K562 (cell line): ENCODE data around the gene SLC35F5. TPM values are rescaled to one million over a fixed set of nuclear protein-coding genes. Genes with fewer than 3 reads are reported as not detected.

Experiments used
- ATAC-seq: fragments of 200-7000 bp; cut with Tn5 transposase; 3 replicates; pipeline ENCODE4 v1.9.1; 2020; ENCODE audit warnings: moderate library complexity
- BruUV-seq: library from RNA; stranded (reverse); fragments of 400-500 nt; replicated peaks from 2 replicates; lab custom pipeline; 2021; lab: Mats Ljungman, UMichigan
- CTCF ChIA-PET: fragments of 300-600 bp; formaldehyde crosslinking; extraction: SDS; loops from one replicate; lab custom pipeline; 2021; ENCODE audit warnings: low intra/inter-chr PET ratio; lab: Yijun Ruan, JAX
- POLR2A ChIA-PET: fragments of 300-600, 350-650 bp; sonication (Branson Sonifier 250); formaldehyde crosslinking; extraction: SDS; loops from one replicate; lab custom pipeline; 2021; ENCODE audit warnings: antibody characterized with exemption, inconsistent platforms; lab: Yijun Ruan, JAX
- DNase-seq, 4 experiments: peaks; one replicate each; pipeline versions ENCODE4 v3.0.0 to v3.0.0-alpha.2; 2011 to 2018; ENCODE audit warnings: low spot score in 3 of 4, mixed read lengths in 3 of 4; ENCODE audit errors: extremely low read depth in 1 of 4
- FAIRE-seq: peaks from 2 replicates; lab custom pipeline; 2011; peaks lifted over from hg19 to GRCh38; lab: Jason Lieb, UNC
- H2AFZ ChIP-seq: 2 replicates; pipeline ENCODE4 v1.6.0; 2011; ENCODE audit warnings: low read depth, low read length, control low read depth, inconsistent platforms
- H3K27ac ChIP-seq: fragments of 200-600 bp; 3 replicates; pipeline ENCODE4 v1.8.0; 2011; ENCODE audit warnings: low read depth, mild to moderate bottlenecking, control low read depth, inconsistent platforms, low read length, moderate library complexity, mixed read lengths; ENCODE audit errors: extremely low read depth
- H3K27me3 ChIP-seq, 2 experiments: fragments of 300-600 bp in 1 of 2; 2 replicates in 1 of 2; 3 replicates in 1 of 2; pipeline versions ENCODE4 v1.6.0 to v1.8.0; 2011; ENCODE audit warnings: inconsistent platforms in 2 of 2, low read length in 2 of 2, mild to moderate bottlenecking in 1 of 2, mixed read lengths in 1 of 2, moderate library complexity in 1 of 2; ENCODE audit not compliant: control insufficient read depth in 2 of 2, insufficient read depth in 2 of 2
- H3K36me3 ChIP-seq: fragments of 300-600 bp; 3 replicates; pipeline ENCODE4 v1.8.0; 2011; ENCODE audit warnings: mild to moderate bottlenecking, low read length, inconsistent platforms; ENCODE audit not compliant: control insufficient read depth, insufficient read depth
- H3K4me1 ChIP-seq, 2 experiments: fragments of 200-600 bp in 1 of 2; replicated peaks in 1 of 2; 2 replicates in 1 of 2; 3 replicates in 1 of 2; pipeline versions ENCODE4 v1.5.1 to v1.8.0; 2011; ENCODE audit warnings: inconsistent platforms in 2 of 2, low read length in 2 of 2, mild to moderate bottlenecking in 1 of 2, mixed read lengths in 1 of 2, moderate library complexity in 1 of 2; ENCODE audit not compliant: control insufficient read depth in 2 of 2, insufficient read depth in 2 of 2
- H3K4me2 ChIP-seq: 2 replicates; pipeline ENCODE4 v1.6.1; 2011; ENCODE audit warnings: low read length, control low read depth, inconsistent platforms, mixed read lengths; ENCODE audit not compliant: insufficient read depth
- H3K4me3 ChIP-seq: fragments of 200-600 bp; sonication (generic), shearing (Covaris generic); 2 replicates; pipeline ENCODE4 v1.5.1; 2016; ENCODE audit warnings: control low read depth, inconsistent platforms
- H3K79me2 ChIP-seq: fragments of 200-600 bp; 3 replicates; pipeline ENCODE4 v1.8.0; 2011; ENCODE audit warnings: low read length, inconsistent platforms; ENCODE audit not compliant: control insufficient read depth, insufficient read depth
- H3K9ac ChIP-seq, 2 experiments: 2 replicates each; pipeline versions ENCODE4 v1.6.0 to v1.6.1; 2011; ENCODE audit warnings: low read depth in 2 of 2, low read length in 2 of 2, control low read depth in 1 of 2, inconsistent platforms in 1 of 2, mild to moderate bottlenecking in 1 of 2, mixed read lengths in 1 of 2; ENCODE audit not compliant: insufficient read depth in 1 of 2
- H3K9me1 ChIP-seq: one replicate; pipeline ENCODE4 v1.6.0; 2011; ENCODE audit warnings: inconsistent platforms, mild to moderate bottlenecking, low read length, moderate library complexity; ENCODE audit not compliant: control insufficient read depth, insufficient read depth
- H3K9me3 ChIP-seq: replicated peaks from 2 replicates; pipeline ENCODE4 v1.5.1; 2011; ENCODE audit warnings: low read depth, low read length, inconsistent platforms; ENCODE audit not compliant: control insufficient read depth, insufficient read depth
- H4K20me1 ChIP-seq: replicated peaks from 2 replicates; pipeline ENCODE4 v1.6.1; 2011; ENCODE audit warnings: low read length, inconsistent platforms, mixed read lengths; ENCODE audit not compliant: control insufficient read depth, insufficient read depth
- BRD9 ChIP-seq: fragments of 450-650 bp; IDR thresholded peaks from 2 replicates; pipeline ENCODE4 v1.6.1; 2018; ENCODE audit warnings: low read depth; ENCODE audit not compliant: partially characterized antibody
- CEBPB ChIP-seq: fragments of 450-650 bp; IDR thresholded peaks from 2 replicates; pipeline ENCODE4 v1.6.1; 2016; ENCODE audit warnings: missing genetic modification characterization, missing compliant biosample characterization
- DPF2 ChIP-seq: fragments of 450-650 bp; IDR thresholded peaks from 2 replicates; pipeline ENCODE4 v1.6.1; 2016
- HCFC1 ChIP-seq: IDR thresholded peaks from 2 replicates; pipeline ENCODE4 v1.6.1; 2012; ENCODE audit warnings: low read depth, low read length, improper control_type of control experiment
- HDAC3 ChIP-seq: fragments of 450-650 bp; IDR thresholded peaks from 2 replicates; pipeline ENCODE4 v1.6.1; 2018; ENCODE audit warnings: borderline replicate concordance, mild to moderate bottlenecking, moderate library complexity; ENCODE audit not compliant: partially characterized antibody
- HOXB6 ChIP-seq: fragments of 250-450 bp; sonication (Bioruptor Pico); IDR thresholded peaks from 2 replicates; pipeline ENCODE4 v1.5.1; 2022; ENCODE audit warnings: mild to moderate bottlenecking, borderline replicate concordance
- KHSRP ChIP-seq: fragments of 450-650 bp; IDR thresholded peaks from 2 replicates; pipeline ENCODE4 v1.6.1; 2017
- MEF2A ChIP-seq: IDR thresholded peaks from 2 replicates; pipeline ENCODE4 v1.6.1; 2011; ENCODE audit warnings: low read depth, mild to moderate bottlenecking, low read length, moderate library complexity; ENCODE audit not compliant: control insufficient read depth
- NFE2 ChIP-seq: IDR thresholded peaks from 2 replicates; pipeline ENCODE4 v1.6.1; 2014; ENCODE audit warnings: antibody characterized with exemption, low read depth
- PHTF2 ChIP-seq: fragments of 250-450 bp; sonication (Bioruptor Pico); IDR thresholded peaks from 2 replicates; pipeline ENCODE4 v1.5.0; 2021; ENCODE audit warnings: mild to moderate bottlenecking
- POLR2B ChIP-seq: fragments of 450-650 bp; IDR thresholded peaks from 2 replicates; pipeline ENCODE4 v1.6.1; 2018; ENCODE audit warnings: low read depth; ENCODE audit not compliant: partially characterized antibody
- POLR2G ChIP-seq: fragments of 200-400 bp; formaldehyde crosslinking; IDR thresholded peaks from 2 replicates; pipeline ENCODE4 v1.6.1; 2017; ENCODE audit warnings: low read depth, mild to moderate bottlenecking, antibody characterized with exemption, low read length, moderate library complexity
- PTBP1 ChIP-seq: fragments of 200-400 bp; formaldehyde crosslinking; IDR thresholded peaks from 2 replicates; pipeline ENCODE4 v1.6.1; 2017; ENCODE audit warnings: low read depth, low read length
- RBM14 ChIP-seq: fragments of 200-400 bp; formaldehyde crosslinking; IDR thresholded peaks from 2 replicates; pipeline ENCODE4 v1.6.1; 2018; ENCODE audit warnings: low read depth, mild to moderate bottlenecking, low read length, moderate library complexity, borderline replicate concordance; ENCODE audit not compliant: insufficient read depth
- ZNF146 ChIP-seq: IDR thresholded peaks from one replicate; pipeline ENCODE4 v1.6.1; 2018; ENCODE audit warnings: missing compliant biosample characterization; ENCODE audit not compliant: unreplicated experiment
- ZNF695 ChIP-seq: fragments of 450-650 bp; formaldehyde crosslinking; IDR thresholded peaks from 2 replicates; pipeline ENCODE4 v1.4.0; 2020; ENCODE audit warnings: mild to moderate bottlenecking, moderate library complexity
- WGBS: fragments of 100-300 bp; shearing (Covaris generic); methylation state at CpG from one replicate; pipeline ENCODE4 v1.1.6; 2016; ENCODE audit warnings: low coverage, mixed read lengths; ENCODE audit not compliant: insufficient coverage; ENCODE audit errors: missing lambda C conversion rate; 5-methylcytosine and 5-hydroxymethylcytosine counted together
- in situ Hi-C: fragments of 300-500 bp; cut with MboI; formaldehyde crosslinking; loops from 4 replicates; pipeline ENCODE4 v1.15.0; 2018; ENCODE audit warnings: inconsistent platforms, mixed read lengths
- intact Hi-C: fragments of 100-400 bp; cut with micrococcal nuclease; formaldehyde crosslinking; loops from 2 replicates; pipeline ENCODE4 v1.14.2; 2022
- polyA plus RNA-seq, 8 experiments: library from polyadenylated mRNA; depleted of rRNA in 4 of 8; stranded (reverse) in 5 of 8; unstranded in 3 of 8; fragments of >200 nt; fragmentation: Nextera tagmentation in 2 of 8; fragmentation: Illumina TruSeq in 1 of 8; extraction: Ambion mirVana in 2 of 8; extraction: Trizol in 1 of 8; gene quantifications; 2 replicates each; pipeline versions ENCODE4 v1.2.1 to v1.2.3, GENCODE V29; 2011 to 2014; ENCODE audit warnings: inconsistent platforms in 1 of 8, missing spikeins in 1 of 8
- total RNA-seq, 7 experiments: library from RNA; depleted of rRNA in 6 of 7; stranded (reverse); fragments of >200 nt in 6 of 7; fragmentation: Illumina TruSeq in 2 of 7; extraction: Trizol in 2 of 7; gene quantifications; 2 replicates each; pipeline versions ENCODE4 v1.2.1 to v1.2.3, GENCODE V29; 2011 to 2021; ENCODE audit warnings: low replicate concordance in 1 of 7
- TF ChIP-seq, protein P1 (sequence below): fragments of 250-450 bp; sonication (Bioruptor Pico); IDR thresholded peaks from 2 replicates; pipeline ENCODE4 v1.8.0; 2022; ENCODE audit warnings: inconsistent platforms

SLC35F5 gene
- total and polyA plus RNA-seq, 9 of the 15 experiments (the other 6 are each of a cell fraction or from before 2014, with no cell fraction given) = 4.9 to 50.7 (median 30.5) TPM

DNA sequence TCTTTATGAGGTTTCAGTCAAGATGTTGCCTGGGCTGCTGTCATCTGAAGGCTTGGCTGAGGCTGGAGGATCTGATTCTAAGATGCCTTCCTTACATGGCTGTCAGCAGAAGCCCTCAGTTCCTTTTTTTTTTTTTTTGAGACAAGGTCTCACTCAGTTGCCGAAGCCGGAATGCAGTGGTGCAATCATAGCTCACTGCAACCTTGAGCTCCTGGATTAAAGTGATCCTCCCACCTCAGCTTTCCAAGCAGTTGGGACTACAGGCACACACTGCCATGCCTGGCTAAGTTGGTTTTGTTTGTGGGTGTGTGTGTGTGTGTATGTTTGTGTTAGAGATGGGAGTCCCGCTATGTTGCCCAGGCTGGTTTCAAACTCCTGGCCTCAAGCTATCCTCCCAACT is 13.1 kb upstream of the SLC35F5 start:
- Histone ChIP-seq H3K9ac (no peak overlapping the region), H3K79me2 (no peaks in the 10 kb centered on the region), H3K9me3 (no peaks in the 10 kb centered on the region), H4K20me1 (no peaks in the 10 kb centered on the region), H2AFZ (no peak overlapping the region), H3K4me1 (peaks cover 0 to 2% of the 10 kb centered on the region in 2 experiments; a peak in 1 of 5 replicates), H3K27ac (no peak overlapping the region), H3K9me1 (no peaks in the 10 kb centered on the region), H3K36me3 (no peaks in the 10 kb centered on the region), H3K27me3 (no peaks in the 10 kb centered on the region), H3K4me2 (no peak overlapping the region), H3K4me3 (no peak overlapping the region)
- ATAC-seq (no peak), DNase-seq (no peak), FAIRE-seq (no peak)
- in situ Hi-C loops (no loop called here), intact Hi-C loops (no loop called here)
- 82% methylated on average over 3 of the region's 3 CpGs for WGBS
- TF ChIP-seq ZNF695 (no peak), NFE2 (no peak), POLR2B (no peak), PHTF2 (CRISPR knock-in tag) (no peak), BRD9 (no peak), HOXB6 (no peak), RBM14 (no peak), DPF2 (no peak), POLR2G (no peak), HDAC3 (no peak), KHSRP (no peak), ZNF146 (CRISPR knock-in tag) (no peak), PTBP1 (no peak), HCFC1 (no peak), CEBPB (tag) (no peak), MEF2A (no peak)
- TF ChIP-seq, protein P1, sequence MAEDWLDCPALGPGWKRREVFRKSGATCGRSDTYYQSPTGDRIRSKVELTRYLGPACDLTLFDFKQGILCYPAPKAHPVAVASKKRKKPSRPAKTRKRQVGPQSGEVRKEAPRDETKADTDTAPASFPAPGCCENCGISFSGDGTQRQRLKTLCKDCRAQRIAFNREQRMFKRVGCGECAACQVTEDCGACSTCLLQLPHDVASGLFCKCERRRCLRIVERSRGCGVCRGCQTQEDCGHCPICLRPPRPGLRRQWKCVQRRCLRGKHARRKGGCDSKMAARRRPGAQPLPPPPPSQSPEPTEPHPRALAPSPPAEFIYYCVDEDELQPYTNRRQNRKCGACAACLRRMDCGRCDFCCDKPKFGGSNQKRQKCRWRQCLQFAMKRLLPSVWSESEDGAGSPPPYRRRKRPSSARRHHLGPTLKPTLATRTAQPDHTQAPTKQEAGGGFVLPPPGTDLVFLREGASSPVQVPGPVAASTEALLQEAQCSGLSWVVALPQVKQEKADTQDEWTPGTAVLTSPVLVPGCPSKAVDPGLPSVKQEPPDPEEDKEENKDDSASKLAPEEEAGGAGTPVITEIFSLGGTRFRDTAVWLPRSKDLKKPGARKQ (CRISPR knock-in tag) = no peak
- ChIA-PET CTCF (no interaction called here), POLR2A (interaction anchor here (0.8 to 1.9 kb wide), 4 partner anchors 9 to 120 kb away, joined by 3 to 7 read pairs (median 4); partner anchors contain the start of genes ACTR3 and SLC35F5)
- no TSS peak for BruUV-seq
